Naive thymus-derived CD4-positive, alpha-beta T cell (primary cell): ENCODE measurements around the gene COTL1. TPM values are rescaled to one million over a fixed set of nuclear protein-coding genes. Genes with fewer than 3 reads are reported as not detected.
A peak's percentile ranks its signal among the peaks of the same experiment; 100 is the strongest.
"Not testable (repeated sequence)": the region's sequence is repeated elsewhere in the genome, so short reads cannot be mapped to it uniquely, and the experiment has no call there.

Experiments used
- ATAC-seq: fragments of 150-1000 bp; cut with Tn5 transposase; 2 replicates; pipeline ENCODE4 v1.10.0; 2021; ENCODE audit warnings: mild to moderate bottlenecking, moderate library complexity
- CTCF ChIA-PET: fragments of 350-600 bp; sonication (Branson Sonifier 250); formaldehyde crosslinking; loops from one replicate; lab custom pipeline; 2021; ENCODE audit warnings: antibody characterized with exemption; lab: Charles Lee
- POLR2A ChIA-PET: fragments of 350-600 bp; sonication (Branson Sonifier 250); formaldehyde crosslinking; loops from one replicate; lab custom pipeline; 2021; ENCODE audit warnings: antibody characterized with exemption, inconsistent platforms; lab: Charles Lee
- DNase-seq, 9 donors: peaks; one replicate each; pipeline versions ENCODE4 v3.0.0 to v3.0.0-alpha.2; 2020 to 2022; ENCODE audit warnings: mixed read lengths in 1 of 9
- H3K27ac ChIP-seq: one replicate; pipeline ENCODE4 v1.7.0; 2013; ENCODE audit warnings: mild to moderate bottlenecking, low read depth, low read length, moderate library complexity
- H3K27me3 ChIP-seq, 2 donors: one replicate each; pipeline ENCODE4 v1.7.0; 2013; ENCODE audit warnings: low read length in 2 of 2, mild to moderate bottlenecking in 2 of 2, moderate library complexity in 2 of 2; ENCODE audit not compliant: control insufficient read depth in 2 of 2, insufficient read depth in 2 of 2
- H3K36me3 ChIP-seq, 3 experiments: 1 replicate in 2 of 3; 2 replicates in 1 of 3; pipeline ENCODE4 v1.7.0; 2013; ENCODE audit warnings: low read length in 3 of 3, mild to moderate bottlenecking in 3 of 3, moderate library complexity in 1 of 3; ENCODE audit not compliant: insufficient read depth in 3 of 3, control insufficient read depth in 2 of 3
- H3K4me1 ChIP-seq, 2 donors: one replicate each; pipeline ENCODE4 v1.7.0; 2013; ENCODE audit warnings: low read length in 2 of 2, mild to moderate bottlenecking in 2 of 2, moderate library complexity in 1 of 2; ENCODE audit not compliant: control insufficient read depth in 2 of 2, insufficient read depth in 2 of 2
- H3K4me3 ChIP-seq: 2 replicates; pipeline ENCODE4 v1.7.0; 2013; ENCODE audit warnings: mild to moderate bottlenecking, low read length
- H3K9me3 ChIP-seq, 3 experiments: 1 replicate in 2 of 3; 2 replicates in 1 of 3; pipeline ENCODE4 v1.7.0; 2013; ENCODE audit warnings: low read length in 3 of 3; ENCODE audit not compliant: control insufficient read depth in 2 of 3
- H3K27ac Mint-ChIP-seq, 9 donors: one replicate each; pipeline ENCODE4 v1.8.0; 2020 to 2022; ENCODE audit warnings: mixed read lengths in 9 of 9, mild to moderate bottlenecking in 8 of 9, moderate library complexity in 5 of 9, inconsistent platforms in 2 of 9
- H3K27me3 Mint-ChIP-seq, 5 donors: one replicate each; pipeline ENCODE4 v1.8.0; 2021 to 2022; ENCODE audit warnings: mixed read lengths in 5 of 5, mild to moderate bottlenecking in 1 of 5
- H3K36me3 Mint-ChIP-seq, 5 donors: one replicate each; pipeline ENCODE4 v1.8.0; 2020 to 2022; ENCODE audit warnings: mixed read lengths in 5 of 5, mild to moderate bottlenecking in 3 of 5, inconsistent platforms in 1 of 5
- H3K4me1 Mint-ChIP-seq, 7 donors: one replicate each; pipeline ENCODE4 v1.8.0; 2020 to 2022; ENCODE audit warnings: mixed read lengths in 7 of 7, mild to moderate bottlenecking in 3 of 7, inconsistent platforms in 1 of 7
- H3K4me3 Mint-ChIP-seq, 10 donors: one replicate each; pipeline ENCODE4 v1.8.0; 2020 to 2022; ENCODE audit warnings: mild to moderate bottlenecking in 10 of 10, mixed read lengths in 10 of 10, moderate library complexity in 6 of 10, inconsistent platforms in 2 of 10
- H3K9me3 Mint-ChIP-seq, 11 donors: one replicate each; pipeline ENCODE4 v1.8.0; 2020 to 2022; ENCODE audit warnings: mixed read lengths in 11 of 11, mild to moderate bottlenecking in 4 of 11, inconsistent platforms in 1 of 11, moderate library complexity in 1 of 11
- intact Hi-C, 2 donors: fragments of 100-400 bp; cut with micrococcal nuclease; formaldehyde crosslinking; loops; one replicate each; pipeline ENCODE4 v1.15.1; 2023
- polyA plus RNA-seq, 2 donors: library from polyadenylated mRNA; unstranded; fragments of 300-500 nt; fragmentation: Illumina TruSeq; gene quantifications; one replicate each; pipeline ENCODE4 v1.2.3, GENCODE V29; 2021
- total RNA-seq, 6 experiments: library from RNA in 5 of 6; stranded (reverse) in 5 of 6; gene quantifications; 1 replicate in 5 of 6; 2 replicates in 1 of 6; pipeline ENCODE4 v1.2.3 and lab custom pipeline; 2021 to 2026

The COTL1 gene
- total and polyA plus RNA-seq, 7 experiments from 2014 or later, result 84.2 to 704 (median 268) TPM

GRCh38 chr16:84527532-84528269 is 90.2 kb downstream of the COTL1 start:
- POLR2A ChIA-PET, result interaction anchor here (1.0 to 2.6 kb wide), 4 partner anchors 9 to 15 kb away, joined by 3 to 10 read pairs (median 4); no protein-coding TSS in a partner anchor
- Histone ChIP-seq H3K36me3 (peaks cover 0 to 9% (median 0%) of the 10 kb centered on the region in 3 experiments), H3K4me3 (no peak overlapping the region), H3K9me3 (peaks cover 0 to 8% (median 0%) of the 10 kb centered on the region in 3 experiments), H3K4me1 (no peaks in the 10 kb centered on the region), H3K27ac (no peak overlapping the region), H3K27me3 (no peaks in the 10 kb centered on the region)
- Mint-ChIP-seq H3K36me3 (peaks cover 0 to 56% (median 30%) of the 10 kb centered on the region in 5 donors), H3K9me3 (peaks cover 0 to 20% (median 6%) of the 10 kb centered on the region in 11 donors), H3K27me3 (no peaks in the 10 kb centered on the region), H3K4me3 (no peak overlapping the region), H3K4me1 (peaks cover 4 to 24% (median 16%) of the 10 kb centered on the region in 7 donors), H3K27ac (peak overlapping the region in 3 of 9 donors; percentile 26 to 71 (median 69))
- intact Hi-C loops, result no loop called here
- no peak for DNase-seq
- CTCF ChIA-PET, result interaction anchor here (1.0 to 1.4 kb wide), 3 partner anchors 8 to 12 kb away, joined by 3 to 4 read pairs (median 3); no protein-coding TSS in a partner anchor
- ATAC-seq, result peak; percentile 53

- DNase-seq (no peak), ATAC-seq (no peak)
- Histone ChIP-seq H3K4me1 (no peaks in the 10 kb centered on the region), H3K4me3 (no peak overlapping the region), H3K27ac (no peak overlapping the region), H3K27me3 (no peaks in the 10 kb centered on the region), H3K36me3 (peaks cover 0 to 9% (median 0%) of the 10 kb centered on the region in 3 experiments), H3K9me3 (peaks cover 0 to 8% (median 0%) of the 10 kb centered on the region in 3 experiments)
- intact Hi-C loops, result no loop called here
- Mint-ChIP-seq H3K4me1 (peaks cover 0 to 26% (median 11%) of the 10 kb centered on the region in 7 donors), H3K27me3 (no peaks in the 10 kb centered on the region), H3K36me3 (peaks cover 0 to 56% (median 25%) of the 10 kb centered on the region in 5 donors), H3K4me3 (no peak overlapping the region), H3K27ac (peak overlapping the region in 1 of 9 donors; percentile 71), H3K9me3 (peaks cover 0 to 20% (median 6%) of the 10 kb centered on the region in 11 donors)
- POLR2A ChIA-PET, result interaction anchor here (1.1 to 1.5 kb wide), 2 partner anchors 8 to 13 kb away, joined by 3 to 6 read pairs; no protein-coding TSS in a partner anchor
- CTCF ChIA-PET, result interaction anchor here (1.1 kb wide), 1 partner anchor 8 kb away, joined by 3 read pairs; no protein-coding TSS in a partner anchor
These were observed 90.9 kb downstream of the COTL1 start for GRCh38 chr16:84526794-84527531.

- Mint-ChIP-seq H3K4me1 (peaks cover 4 to 30% (median 16%) of the 10 kb centered on the region in 7 donors), H3K9me3 (peaks cover 0 to 11% (median 5%) of the 10 kb centered on the region in 11 donors), H3K36me3 (peaks cover 0 to 45% (median 14%) of the 10 kb centered on the region in 5 donors), H3K27ac (peak overlapping the region in 1 of 9 donors; percentile 62)
- H3K27me3 Mint-ChIP-seq, H3K4me3 Mint-ChIP-seq, H3K27ac ChIP-seq, H3K36me3 ChIP-seq, ATAC-seq, DNase-seq, H3K27me3 ChIP-seq, H3K9me3 ChIP-seq, H3K4me3 ChIP-seq, H3K4me1 ChIP-seq, intact Hi-C loops: not testable (repeated sequence)
- ChIA-PET POLR2A (interaction anchor here (1.0 kb wide), 1 partner anchor 22 kb away, joined by 3 read pairs; no protein-coding TSS in a partner anchor), CTCF (interaction anchor here (1.1 to 1.2 kb wide), 2 partner anchors 8 to 14 kb away, joined by 3 to 4 read pairs; no protein-coding TSS in a partner anchor)
These were observed 92.8 kb downstream of the COTL1 start for GRCh38 chr16:84524941-84525581.

- Mint-ChIP-seq H3K27me3 (no peaks in the 10 kb centered on the region), H3K4me1 (peaks cover 10 to 36% (median 23%) of the 10 kb centered on the region in 7 donors), H3K27ac (peak overlapping the region in 1 of 9 donors; percentile 51), H3K36me3 (peaks cover 0 to 40% (median 8%) of the 10 kb centered on the region in 5 donors), H3K4me3 (no peak overlapping the region), H3K9me3 (peaks cover 0 to 5% (median 4%) of the 10 kb centered on the region in 11 donors)
- ATAC-seq (no peak), DNase-seq (no peak)
- peaks cover 0 to 5% (median 0%) of the 10 kb centered on the region in 3 experiments for H3K36me3 ChIP-seq
- H3K4me1 ChIP-seq, result peaks cover 3 to 14% of the 10 kb centered on the region in 2 donors
- H3K4me3 ChIP-seq, result no peak overlapping the region
- ChIA-PET POLR2A (interaction anchor here (1.0 kb wide), 1 partner anchor 23 kb away, joined by 3 read pairs; no protein-coding TSS in a partner anchor), CTCF (interaction anchor here (1.1 to 1.2 kb wide), 2 partner anchors 8 to 14 kb away, joined by 3 to 4 read pairs; no protein-coding TSS in a partner anchor)
- H3K27me3 ChIP-seq, result no peaks in the 10 kb centered on the region
- intact Hi-C loops, result no loop called here
- no peak overlapping the region for H3K27ac ChIP-seq
- H3K9me3 ChIP-seq, result peaks cover 0 to 3% (median 0%) of the 10 kb centered on the region in 3 experiments
These were observed 93.4 kb downstream of the COTL1 start for GRCh38 chr16:84524346-84524920.

GRCh38 chr16:84521497-84521770 is 96.4 kb downstream of the COTL1 start:
- no peaks in the 10 kb centered on the region for H3K36me3 ChIP-seq
- H3K4me1 ChIP-seq, result peaks cover 24 to 42% of the 10 kb centered on the region in 2 donors
- ATAC-seq, result no peak
- H3K4me3 ChIP-seq, result no peak overlapping the region
- Mint-ChIP-seq H3K36me3 (peaks cover 0 to 36% (median 0%) of the 10 kb centered on the region in 5 donors), H3K27me3 (no peaks in the 10 kb centered on the region), H3K4me1 (peaks cover 19 to 51% (median 43%) of the 10 kb centered on the region in 7 donors), H3K27ac (peak overlapping the region in 1 of 9 donors; percentile 42), H3K4me3 (no peak overlapping the region), H3K9me3 (no peaks in the 10 kb centered on the region)
- DNase-seq, result no peak
- ChIA-PET CTCF (interaction anchor here (0.7 to 3.5 kb wide), 4 partner anchors 11 to 158 kb away, joined by 3 to 18 read pairs (median 4); no protein-coding TSS in a partner anchor), POLR2A (interaction anchor here (11.8 kb wide), 1 partner anchor 94 kb away, joined by 96 read pairs; the partner anchor contains the start of gene COTL1)
- intact Hi-C loops, result no loop called here
- no peaks in the 10 kb centered on the region for H3K9me3 ChIP-seq
- no peak overlapping the region for H3K27ac ChIP-seq
- H3K27me3 ChIP-seq, result no peaks in the 10 kb centered on the region
